Activated CD8-positive, alpha-beta memory T cell treated with anti-CD3 and anti-CD28 coated beads for 4 hours (primary cell): ENCODE measurements around the gene TSC22D1.

ENCODE experiments used
- DNase-seq, 2 donors: peaks; one replicate each; pipeline ENCODE4 v3.0.0-alpha.2; 2020; ENCODE audit warnings: low read depth in 2 of 2

Gene TSC22D1

GRCh38 chr13:44429311-44429710 is 146.8 kb downstream of the TSC22D1 start:
- DNase-seq: no peak

DNA sequence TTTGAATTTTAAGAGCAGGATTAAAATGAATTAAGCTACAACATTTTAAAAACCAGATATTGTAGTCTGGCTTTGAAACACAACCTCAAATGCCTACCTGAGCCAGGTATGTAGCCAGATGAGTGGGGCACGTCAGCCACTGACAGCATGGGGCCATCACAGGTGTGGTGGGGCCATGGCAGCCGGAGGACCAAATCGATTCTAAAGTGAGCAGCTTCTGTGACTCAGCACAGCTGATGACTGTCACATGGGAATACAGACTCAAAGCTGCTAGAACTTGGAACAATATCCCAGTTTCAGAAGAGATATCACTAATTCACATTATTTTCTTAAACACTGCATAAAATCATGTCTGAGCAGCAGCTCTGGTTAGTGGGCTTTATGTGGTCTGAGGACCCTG is 149.7 kb downstream of the TSC22D1 start:
- DNase-seq: no peak

DNA sequence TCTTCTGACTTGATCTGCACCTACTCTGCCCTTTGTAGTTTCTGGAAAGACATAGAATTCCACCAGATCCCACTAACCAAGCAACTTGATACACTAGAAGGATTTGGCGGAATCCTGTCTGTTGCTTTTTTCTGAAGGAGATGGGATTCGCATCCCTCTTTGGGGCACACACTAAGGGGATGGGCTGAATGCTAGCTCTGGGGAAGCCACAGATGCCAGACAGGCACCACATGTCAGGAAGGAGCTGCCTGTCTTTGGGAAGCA is 150.4 kb downstream of the TSC22D1 start:
- no peak for DNase-seq

DNA sequence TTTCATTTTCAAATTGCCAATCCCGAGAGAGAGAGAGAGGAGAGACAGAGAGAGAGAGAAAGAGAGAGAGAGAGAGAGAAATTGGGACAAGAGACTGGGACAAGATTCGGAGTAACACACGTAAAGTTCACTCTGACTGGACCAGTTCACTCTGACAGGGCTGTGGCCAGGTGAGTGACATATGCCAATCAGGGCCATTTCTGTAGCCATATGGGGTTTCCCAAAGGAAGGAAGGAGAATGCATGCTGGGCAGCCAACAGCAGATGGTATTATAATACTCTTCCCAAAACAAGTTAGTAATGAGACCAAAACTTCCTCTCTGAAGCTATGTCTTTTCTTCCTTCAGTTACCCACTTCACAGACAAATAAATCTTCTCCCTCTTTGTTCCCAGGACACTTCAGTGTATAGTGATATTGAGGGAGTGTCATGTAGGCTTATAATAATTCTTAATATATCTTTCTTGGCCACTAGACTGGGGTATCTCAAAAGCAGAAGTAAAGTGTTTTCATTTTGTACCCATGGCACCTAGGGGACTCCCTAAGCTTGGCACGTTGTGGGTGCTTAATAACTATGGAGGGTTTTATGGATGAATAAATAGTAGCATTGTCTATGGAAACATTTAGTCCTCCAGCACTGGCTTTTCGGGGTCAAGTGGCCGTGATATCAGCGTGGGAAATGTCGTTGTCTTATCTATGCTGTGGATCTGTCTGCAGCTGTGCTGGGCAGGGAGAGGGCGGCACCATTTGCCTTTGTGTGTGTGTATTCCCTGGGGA is 150.9 kb downstream of the TSC22D1 start:
- no peak for DNase-seq

GRCh38 chr13:44423824-44424223 is 152.3 kb downstream of the TSC22D1 start:
- DNase-seq: no peak

- DNase-seq: no peak
Observed at GRCh38 chr13:44422755-44423643, 153.1 kb downstream of the TSC22D1 start.

GRCh38 chr13:44421853-44422525 is 154.1 kb downstream of the TSC22D1 start:
- no peak for DNase-seq

DNA sequence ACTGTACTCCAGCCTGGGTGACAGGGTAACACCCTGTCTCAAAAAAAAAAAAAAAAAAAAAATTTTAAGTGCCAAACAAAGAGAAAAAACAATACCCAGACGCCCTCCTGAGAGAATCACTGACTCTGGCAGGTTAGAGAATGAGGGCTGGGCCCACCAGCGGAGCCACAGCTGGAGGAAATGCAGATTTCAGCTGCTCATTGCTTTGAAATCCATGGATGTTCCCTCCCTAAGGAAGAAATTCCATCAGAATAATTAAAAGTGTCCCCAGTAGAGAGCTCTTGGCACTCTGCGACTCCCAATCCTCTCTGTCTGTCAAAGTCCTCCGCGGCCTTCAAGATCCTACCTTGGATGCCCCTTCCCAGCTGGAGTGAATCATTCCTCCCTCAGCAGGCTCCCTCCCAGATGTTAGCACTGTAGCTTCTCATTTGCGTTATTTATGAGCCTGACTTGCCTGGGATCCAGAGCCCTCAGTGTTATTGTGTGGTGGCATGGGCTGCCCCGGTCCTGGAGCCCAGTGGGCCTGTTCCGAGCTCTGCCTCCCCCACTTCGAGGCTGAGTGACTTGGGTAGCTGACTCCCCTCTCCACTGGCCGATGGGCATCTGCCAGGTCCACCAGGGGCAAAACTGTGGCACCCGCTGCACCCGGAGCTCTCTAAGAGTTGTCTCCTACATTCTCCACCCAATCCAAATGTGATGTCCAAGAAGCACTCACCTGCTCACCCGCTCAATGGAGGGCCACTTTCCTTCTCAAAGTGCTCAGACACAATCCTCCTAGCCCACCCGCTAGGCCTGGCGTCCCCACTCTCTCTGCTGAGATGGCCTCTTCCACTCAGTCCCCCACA is 155.5 kb downstream of the TSC22D1 start:
- no peak for DNase-seq

DNA sequence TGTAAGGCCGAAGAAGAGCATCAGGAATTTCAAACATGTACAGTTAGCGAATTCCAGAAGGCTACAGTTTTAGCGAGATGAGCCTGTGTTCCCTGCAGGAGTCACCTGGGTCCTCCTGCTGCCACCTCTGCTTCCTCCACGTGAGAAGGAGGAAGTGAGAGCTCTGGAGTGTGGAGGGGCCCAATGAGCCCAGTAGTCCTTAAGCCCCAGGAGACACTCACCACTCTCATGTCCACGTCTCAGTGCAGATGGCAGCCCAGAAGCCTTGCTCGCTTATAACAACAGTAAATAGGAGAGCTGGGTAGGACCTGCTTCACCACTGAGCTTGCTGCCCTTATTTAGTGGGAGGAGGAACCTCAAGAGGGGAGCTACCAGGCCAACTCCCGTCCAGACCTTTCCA is 158.3 kb downstream of the TSC22D1 start:
- DNase-seq: no peak

DNA sequence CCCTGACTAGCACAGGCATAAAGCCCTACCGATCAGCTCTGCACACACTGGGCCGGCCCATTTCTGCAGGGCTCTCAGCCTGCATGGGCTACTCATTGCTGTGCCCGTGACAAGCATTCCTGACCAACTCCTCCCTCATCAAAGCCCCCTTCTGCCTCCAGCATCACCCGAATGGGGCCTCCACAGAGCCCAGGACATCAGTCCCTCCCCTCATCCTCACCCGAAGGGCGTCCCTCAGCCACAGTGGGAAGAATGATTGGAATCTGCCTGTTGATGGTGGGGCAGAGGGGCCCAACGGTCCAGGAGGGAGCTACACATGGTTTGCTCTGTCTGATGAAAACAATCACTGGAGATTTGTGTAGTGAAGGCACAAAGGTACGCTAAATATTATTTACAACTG is 158.7 kb downstream of the TSC22D1 start:
- DNase-seq: no peak

GRCh38 chr13:44416744-44417143 is 159.4 kb downstream of the TSC22D1 start:
- DNase-seq: no peak

- no peak for DNase-seq
Observed at GRCh38 chr13:44416301-44416700, 159.8 kb downstream of the TSC22D1 start.

- DNase-seq: no peak
Observed at GRCh38 chr13:44415815-44416214, 160.3 kb downstream of the TSC22D1 start.

GRCh38 chr13:44414716-44415115 is 161.4 kb downstream of the TSC22D1 start:
- no peak for DNase-seq

- no peak for DNase-seq
Observed at GRCh38 chr13:44413095-44413494, 163.0 kb downstream of the TSC22D1 start.

- no peak for DNase-seq
Observed at GRCh38 chr13:44412346-44412935, 163.7 kb downstream of the TSC22D1 start.

DNA sequence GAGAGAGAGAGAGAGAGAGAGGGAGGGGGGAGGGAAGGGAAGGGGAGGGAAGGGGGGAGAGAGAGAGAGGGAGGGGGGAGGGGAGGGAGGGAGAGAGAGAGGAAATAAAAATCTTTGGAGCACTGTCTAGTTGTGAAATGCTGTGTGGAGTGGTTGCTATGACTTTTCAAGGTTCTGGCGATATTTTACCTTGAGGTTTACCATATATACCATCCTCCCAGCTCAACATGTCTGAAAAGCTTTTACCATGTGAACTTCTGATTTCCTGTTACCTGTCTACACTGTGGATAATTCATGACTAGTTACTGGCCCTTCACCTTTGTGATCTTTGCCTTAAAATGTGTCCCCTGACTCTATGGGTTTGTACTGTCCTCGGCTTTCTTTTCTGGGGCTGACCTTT is 164.3 kb downstream of the TSC22D1 start:
- DNase-seq: no peak

DNA sequence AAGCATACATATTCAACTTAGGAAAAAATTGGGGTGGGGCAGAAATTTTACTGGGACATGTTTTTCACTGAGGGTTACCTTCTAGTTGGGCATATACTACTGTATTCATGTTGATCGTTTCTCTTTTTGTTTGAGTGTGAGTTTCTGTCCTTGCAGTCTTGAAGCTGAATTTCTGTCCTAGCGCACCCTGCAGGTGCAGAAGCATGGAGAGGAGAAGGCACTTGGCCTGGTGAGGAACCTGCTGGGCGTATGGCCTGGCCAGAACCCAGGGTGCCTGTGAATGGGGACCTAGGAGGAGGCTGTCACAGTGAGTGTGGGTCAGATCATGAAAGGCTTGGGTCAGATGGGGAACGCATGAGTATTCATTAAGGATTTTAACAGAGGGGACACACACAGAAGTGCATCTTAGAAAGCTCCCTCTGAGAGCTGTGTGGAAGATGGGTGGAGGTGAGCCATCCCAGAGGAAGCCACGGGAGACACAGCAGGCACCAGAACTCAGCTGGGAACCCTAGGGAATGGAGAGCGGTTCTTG is 165.7 kb downstream of the TSC22D1 start:
- no peak for DNase-seq

DNA sequence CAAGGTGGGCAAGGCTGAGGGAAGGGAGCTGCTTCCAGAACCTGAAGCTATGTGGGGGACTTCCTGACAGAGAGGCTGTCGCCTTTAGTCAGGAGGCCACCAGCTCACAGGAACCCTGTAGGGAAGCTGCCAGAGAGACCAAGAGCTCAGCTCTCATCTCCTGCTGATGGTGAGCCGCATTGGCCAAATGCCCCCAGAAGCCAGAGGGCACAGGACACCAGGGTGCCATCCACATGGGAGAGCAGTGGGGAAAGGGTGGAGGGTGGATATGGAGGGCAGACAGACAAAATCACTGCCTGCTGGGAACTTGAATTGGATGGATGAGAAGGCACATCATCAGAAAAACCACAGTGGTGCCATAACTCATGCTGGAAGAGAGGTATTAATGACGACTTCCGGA is 166.5 kb downstream of the TSC22D1 start:
- DNase-seq: no peak

- DNase-seq: no peak
Observed at GRCh38 chr13:44407891-44408290, 168.2 kb downstream of the TSC22D1 start.

DNA sequence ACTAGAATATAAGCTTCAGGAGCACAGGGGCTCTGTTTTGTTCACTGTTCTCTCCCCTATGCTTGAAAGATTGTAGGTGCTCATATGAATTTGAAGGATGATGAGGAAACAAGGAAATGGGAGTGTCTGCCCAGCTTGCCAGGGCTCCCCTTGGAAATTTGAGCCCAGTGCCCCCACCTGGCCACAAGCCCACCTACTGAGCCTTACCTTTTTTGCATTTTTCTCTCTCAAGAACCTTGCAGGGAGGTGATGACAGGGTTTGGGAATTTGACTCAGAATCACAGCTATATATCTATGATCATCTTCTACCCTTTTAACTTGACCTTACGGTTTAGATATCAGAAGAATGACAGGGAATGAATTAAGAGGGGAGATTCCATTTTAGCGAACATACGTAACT is 168.8 kb downstream of the TSC22D1 start:
- no peak for DNase-seq
